Osteoblast (primary cell): Measurements from ENCODE around the gene NLGN1. TPM values are rescaled to one million over a fixed set of nuclear protein-coding genes. Genes with fewer than 3 reads are reported as not detected.

Source experiments
- DNase-seq: peaks from one replicate; pipeline ENCODE4 v3.0.0; 2011; ENCODE audit warnings: low spot score, mixed read lengths; ENCODE audit not compliant: insufficient read length; ENCODE audit errors: missing footprints
- H2AFZ ChIP-seq: 2 replicates; pipeline ENCODE4 v1.6.0; 2011; ENCODE audit warnings: mild to moderate bottlenecking, low read length
- H3K27ac ChIP-seq: 2 replicates; pipeline ENCODE4 v1.5.1; 2011; ENCODE audit warnings: mild to moderate bottlenecking, low read depth, low read length, moderate library complexity
- H3K27me3 ChIP-seq: 2 replicates; pipeline ENCODE4 v1.6.0; 2012; ENCODE audit warnings: mild to moderate bottlenecking, control low read depth, inconsistent platforms, low read length, moderate library complexity; ENCODE audit not compliant: insufficient read depth
- H3K36me3 ChIP-seq: 2 replicates; pipeline ENCODE4 v1.5.1; 2011; ENCODE audit warnings: mild to moderate bottlenecking, low read length, control low read depth, moderate library complexity; ENCODE audit not compliant: insufficient read depth
- H3K4me1 ChIP-seq: 2 replicates; pipeline ENCODE4 v1.5.1; 2011; ENCODE audit warnings: mild to moderate bottlenecking, low read length, control low read depth, moderate library complexity; ENCODE audit not compliant: insufficient read depth
- H3K4me2 ChIP-seq: 2 replicates; pipeline ENCODE4 v1.6.0; 2011; ENCODE audit warnings: mild to moderate bottlenecking, low read length; ENCODE audit not compliant: insufficient read depth
- H3K4me3 ChIP-seq: fragments of 200-600 bp; sonication (generic); 3 replicates; pipeline ENCODE4 v1.5.1; 2012; ENCODE audit warnings: mild to moderate bottlenecking, low read length, inconsistent platforms; ENCODE audit not compliant: insufficient read depth
- H3K79me2 ChIP-seq: 2 replicates; pipeline ENCODE4 v1.6.0; 2012; ENCODE audit warnings: mild to moderate bottlenecking, low read length, control low read depth, inconsistent platforms; ENCODE audit not compliant: insufficient read depth
- H3K9me3 ChIP-seq: 2 replicates; pipeline ENCODE4 v1.5.1; 2011; ENCODE audit warnings: low read depth, low read length, control low read depth
- H4K20me1 ChIP-seq: 2 replicates; pipeline ENCODE4 v1.6.0; 2012; ENCODE audit warnings: mild to moderate bottlenecking, low read length, control low read depth; ENCODE audit not compliant: insufficient read depth
- total RNA-seq: library from RNA; depleted of rRNA; stranded (reverse); fragments of >200 nt; gene quantifications from 2 replicates; pipeline ENCODE4 v1.2.3, GENCODE V29; 2012
- TF ChIP-seq, protein P1 (sequence below): IDR thresholded peaks from 2 replicates; pipeline ENCODE4 v1.5.1; 2011; ENCODE audit warnings: mild to moderate bottlenecking, low read depth, low read length, moderate library complexity; ENCODE audit errors: extremely low read depth

The NLGN1 gene
- total RNA-seq, 1 donor: 9.0 TPM

- Histone ChIP-seq H3K36me3 (no peaks in the 10 kb centered on the region), H4K20me1 (no peaks in the 10 kb centered on the region), H3K27me3 (no peaks in the 10 kb centered on the region), H3K4me2 (no peak overlapping the region), H3K9me3 (no peaks in the 10 kb centered on the region), H3K27ac (no peak overlapping the region), H3K79me2 (no peaks in the 10 kb centered on the region), H2AFZ (no peak overlapping the region), H3K4me3 (no peak overlapping the region), H3K4me1 (peaks cover 7% of the 10 kb centered on the region)
- no peak for DNase-seq
- TF ChIP-seq, protein P1, sequence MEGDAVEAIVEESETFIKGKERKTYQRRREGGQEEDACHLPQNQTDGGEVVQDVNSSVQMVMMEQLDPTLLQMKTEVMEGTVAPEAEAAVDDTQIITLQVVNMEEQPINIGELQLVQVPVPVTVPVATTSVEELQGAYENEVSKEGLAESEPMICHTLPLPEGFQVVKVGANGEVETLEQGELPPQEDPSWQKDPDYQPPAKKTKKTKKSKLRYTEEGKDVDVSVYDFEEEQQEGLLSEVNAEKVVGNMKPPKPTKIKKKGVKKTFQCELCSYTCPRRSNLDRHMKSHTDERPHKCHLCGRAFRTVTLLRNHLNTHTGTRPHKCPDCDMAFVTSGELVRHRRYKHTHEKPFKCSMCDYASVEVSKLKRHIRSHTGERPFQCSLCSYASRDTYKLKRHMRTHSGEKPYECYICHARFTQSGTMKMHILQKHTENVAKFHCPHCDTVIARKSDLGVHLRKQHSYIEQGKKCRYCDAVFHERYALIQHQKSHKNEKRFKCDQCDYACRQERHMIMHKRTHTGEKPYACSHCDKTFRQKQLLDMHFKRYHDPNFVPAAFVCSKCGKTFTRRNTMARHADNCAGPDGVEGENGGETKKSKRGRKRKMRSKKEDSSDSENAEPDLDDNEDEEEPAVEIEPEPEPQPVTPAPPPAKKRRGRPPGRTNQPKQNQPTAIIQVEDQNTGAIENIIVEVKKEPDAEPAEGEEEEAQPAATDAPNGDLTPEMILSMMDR: no peak
Observed at GRCh38 chr3:173823911-173824460, 426.4 kb downstream of the NLGN1 start.

- Histone ChIP-seq H4K20me1 (no peaks in the 10 kb centered on the region), H3K79me2 (no peaks in the 10 kb centered on the region)
- no peak for DNase-seq
Observed at GRCh38 chr3:173825730-173826129, 428.2 kb downstream of the NLGN1 start.

GRCh38 chr3:173826416-173826815 is 428.9 kb downstream of the NLGN1 start:
- H3K4me2 ChIP-seq: no peak overlapping the region
- no peaks in the 10 kb centered on the region for H3K36me3 ChIP-seq

More at GRCh38 chr3:173825730-173826129, 428.2 kb downstream of the NLGN1 start:
- H3K4me2 ChIP-seq: no peak overlapping the region
- H3K9me3 ChIP-seq: no peaks in the 10 kb centered on the region
- H3K4me1 ChIP-seq: peaks cover 7% of the 10 kb centered on the region
- H3K4me3 ChIP-seq: no peak overlapping the region
- TF ChIP-seq, protein P1: no peak
- no peak overlapping the region for H2AFZ ChIP-seq
- no peaks in the 10 kb centered on the region for H3K27me3 ChIP-seq
- no peaks in the 10 kb centered on the region for H3K36me3 ChIP-seq
- H3K27ac ChIP-seq: no peak overlapping the region

GRCh38 chr3:173826901-173827609 is 429.5 kb downstream of the NLGN1 start:
- DNase-seq: peak; percentile 69

More at GRCh38 chr3:173826416-173826815, 428.9 kb downstream of the NLGN1 start:
- Histone ChIP-seq H3K4me1 (peaks cover 7% of the 10 kb centered on the region), H4K20me1 (no peaks in the 10 kb centered on the region), H3K79me2 (no peaks in the 10 kb centered on the region), H3K27me3 (no peaks in the 10 kb centered on the region), H3K9me3 (no peaks in the 10 kb centered on the region), H3K4me3 (no peak overlapping the region), H3K27ac (no peak overlapping the region), H2AFZ (no peak overlapping the region)
- DNase-seq: no peak
- TF ChIP-seq, protein P1: no peak

More at GRCh38 chr3:173826901-173827609, 429.5 kb downstream of the NLGN1 start:
- Histone ChIP-seq H3K27ac (no peak overlapping the region), H3K4me2 (no peak overlapping the region), H4K20me1 (no peaks in the 10 kb centered on the region), H3K27me3 (no peaks in the 10 kb centered on the region), H3K9me3 (no peaks in the 10 kb centered on the region), H3K4me1 (peaks cover 7% of the 10 kb centered on the region), H3K4me3 (no peak overlapping the region), H3K36me3 (no peaks in the 10 kb centered on the region), H3K79me2 (no peaks in the 10 kb centered on the region), H2AFZ (no peak overlapping the region)
- TF ChIP-seq, protein P1: no peak
